ENCODE data around the gene RNF151.

DNA sequence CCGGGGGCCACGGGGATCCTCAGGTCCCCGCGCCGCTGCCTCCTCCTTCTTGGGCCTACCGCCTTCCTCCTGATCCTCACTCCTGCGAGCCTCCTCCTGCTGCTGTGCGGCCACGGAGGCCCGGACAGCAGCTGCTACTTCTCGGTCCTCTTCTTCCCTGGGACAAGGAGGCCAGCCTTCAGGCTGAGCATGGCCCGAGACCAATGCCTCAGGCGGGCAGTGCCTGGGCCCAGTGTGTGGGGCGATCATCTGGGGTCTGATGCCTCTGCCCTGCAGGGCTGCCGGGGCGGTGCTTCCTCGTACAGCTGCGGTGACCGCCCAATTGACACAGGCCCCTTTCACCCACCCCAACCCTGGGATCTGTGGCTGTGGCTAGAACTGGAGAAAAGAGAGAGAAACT lies 34.4 kb downstream of the RNF151 start:
- TF ChIP-seq POLR2A (IDR thresholded peaks at IDR 0.05; ENCODE audit: low read length) (no peak), RAD21 (conservative IDR thresholded peaks at IDR 0.05 in 1 of 2, IDR thresholded peaks at IDR 0.05 in 1 of 2) (no peak), MAFK (IDR thresholded peaks at IDR 0.05; ENCODE audit: partially characterized antibody) (no peak), ZC3H11A (IDR thresholded peaks at IDR 0.05) (no peak), MYC (IDR thresholded peaks at IDR 0.05; ENCODE audit: borderline replicate concordance, low read length) (no peak), RCOR1 (IDR thresholded peaks at IDR 0.05; ENCODE audit: low read depth, low read length) (no peak)
- TF ChIP-seq, protein P1, sequence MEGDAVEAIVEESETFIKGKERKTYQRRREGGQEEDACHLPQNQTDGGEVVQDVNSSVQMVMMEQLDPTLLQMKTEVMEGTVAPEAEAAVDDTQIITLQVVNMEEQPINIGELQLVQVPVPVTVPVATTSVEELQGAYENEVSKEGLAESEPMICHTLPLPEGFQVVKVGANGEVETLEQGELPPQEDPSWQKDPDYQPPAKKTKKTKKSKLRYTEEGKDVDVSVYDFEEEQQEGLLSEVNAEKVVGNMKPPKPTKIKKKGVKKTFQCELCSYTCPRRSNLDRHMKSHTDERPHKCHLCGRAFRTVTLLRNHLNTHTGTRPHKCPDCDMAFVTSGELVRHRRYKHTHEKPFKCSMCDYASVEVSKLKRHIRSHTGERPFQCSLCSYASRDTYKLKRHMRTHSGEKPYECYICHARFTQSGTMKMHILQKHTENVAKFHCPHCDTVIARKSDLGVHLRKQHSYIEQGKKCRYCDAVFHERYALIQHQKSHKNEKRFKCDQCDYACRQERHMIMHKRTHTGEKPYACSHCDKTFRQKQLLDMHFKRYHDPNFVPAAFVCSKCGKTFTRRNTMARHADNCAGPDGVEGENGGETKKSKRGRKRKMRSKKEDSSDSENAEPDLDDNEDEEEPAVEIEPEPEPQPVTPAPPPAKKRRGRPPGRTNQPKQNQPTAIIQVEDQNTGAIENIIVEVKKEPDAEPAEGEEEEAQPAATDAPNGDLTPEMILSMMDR (IDR thresholded peaks at IDR 0.05): no peak
- TF ChIP-seq, protein P2, sequence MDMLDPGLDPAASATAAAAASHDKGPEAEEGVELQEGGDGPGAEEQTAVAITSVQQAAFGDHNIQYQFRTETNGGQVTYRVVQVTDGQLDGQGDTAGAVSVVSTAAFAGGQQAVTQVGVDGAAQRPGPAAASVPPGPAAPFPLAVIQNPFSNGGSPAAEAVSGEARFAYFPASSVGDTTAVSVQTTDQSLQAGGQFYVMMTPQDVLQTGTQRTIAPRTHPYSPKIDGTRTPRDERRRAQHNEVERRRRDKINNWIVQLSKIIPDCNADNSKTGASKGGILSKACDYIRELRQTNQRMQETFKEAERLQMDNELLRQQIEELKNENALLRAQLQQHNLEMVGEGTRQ (IDR thresholded peaks at IDR 0.05): no peak

All from A549 (cell line).